SK-N-MC (cell line): ENCODE data around the gene SRGAP1.

Source experiments
- DNase-seq: peaks from one replicate; pipeline ENCODE4 v3.0.0-alpha.2; 2011; ENCODE audit warnings: low read depth, low spot score
- H3K27ac ChIP-seq: fragments of 200-600 bp; sonication (generic); 2 replicates; pipeline ENCODE4 v1.5.1; 2016; ENCODE audit warnings: mixed run types
- H3K36me3 ChIP-seq: fragments of 200-600 bp; sonication (generic); 2 replicates; pipeline ENCODE4 v1.6.1; 2017; ENCODE audit warnings: antibody characterized with exemption, low read length, mixed read lengths; ENCODE audit not compliant: insufficient read depth
- H3K4me3 ChIP-seq: fragments of 200-600 bp; sonication (generic); 2 replicates; pipeline ENCODE4 v1.5.1; 2016
- H3K9ac ChIP-seq: fragments of 200-600 bp; sonication (generic); 2 replicates; pipeline ENCODE4 v1.8.0; 2017; ENCODE audit warnings: mixed run types, mixed read lengths; ENCODE audit not compliant: insufficient read length
- H3K9me3 ChIP-seq: fragments of 200-600 bp; sonication (generic); 2 replicates; pipeline ENCODE4 v1.6.1; 2017; ENCODE audit warnings: low read depth, mild to moderate bottlenecking, antibody characterized with exemption, low read length, moderate library complexity, mixed read lengths
- EZH2 ChIP-seq: fragments of 200-600 bp; sonication (generic); IDR thresholded peaks from one replicate; pipeline ENCODE4 v1.6.1; 2017; ENCODE audit warnings: antibody characterized with exemption
- FOXP2 ChIP-seq: optimal IDR thresholded peaks from 2 replicates; pipeline ENCODE3; 2011; ENCODE audit warnings: mild to moderate bottlenecking, moderate library complexity; ENCODE audit not compliant: insufficient read depth; ENCODE audit errors: extremely low read length, control extremely low read depth
- POLR2AphosphoS5 ChIP-seq: IDR thresholded peaks from 2 replicates; pipeline ENCODE4 v1.6.1; 2012; ENCODE audit warnings: mild to moderate bottlenecking, low read depth, low read length, borderline replicate concordance

SRGAP1 gene

DNA sequence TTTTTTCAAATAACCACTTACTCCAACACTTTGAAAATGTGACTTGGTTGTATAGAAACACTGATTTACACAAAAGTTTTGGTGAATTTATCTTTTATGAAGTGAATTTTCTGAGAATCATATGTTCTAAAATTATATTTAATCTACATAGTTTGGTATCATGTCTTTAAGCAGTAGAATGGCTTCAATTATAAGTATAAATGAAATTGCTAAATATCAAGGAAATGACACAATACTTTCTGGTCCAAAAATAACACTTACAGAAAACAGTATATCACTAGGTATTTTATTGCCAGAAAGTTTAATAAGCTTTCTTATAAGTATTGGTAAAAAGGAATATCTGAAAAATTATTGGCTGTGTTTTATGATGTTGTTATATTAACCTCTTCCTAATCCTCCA, 90.9 kb downstream of the SRGAP1 start:
- TF ChIP-seq EZH2 (no peak), POLR2AphosphoS5 (no peak), FOXP2 (no peak)
- Histone ChIP-seq H3K9ac (no peak overlapping the region), H3K9me3 (no peaks in the 10 kb centered on the region)

DNA sequence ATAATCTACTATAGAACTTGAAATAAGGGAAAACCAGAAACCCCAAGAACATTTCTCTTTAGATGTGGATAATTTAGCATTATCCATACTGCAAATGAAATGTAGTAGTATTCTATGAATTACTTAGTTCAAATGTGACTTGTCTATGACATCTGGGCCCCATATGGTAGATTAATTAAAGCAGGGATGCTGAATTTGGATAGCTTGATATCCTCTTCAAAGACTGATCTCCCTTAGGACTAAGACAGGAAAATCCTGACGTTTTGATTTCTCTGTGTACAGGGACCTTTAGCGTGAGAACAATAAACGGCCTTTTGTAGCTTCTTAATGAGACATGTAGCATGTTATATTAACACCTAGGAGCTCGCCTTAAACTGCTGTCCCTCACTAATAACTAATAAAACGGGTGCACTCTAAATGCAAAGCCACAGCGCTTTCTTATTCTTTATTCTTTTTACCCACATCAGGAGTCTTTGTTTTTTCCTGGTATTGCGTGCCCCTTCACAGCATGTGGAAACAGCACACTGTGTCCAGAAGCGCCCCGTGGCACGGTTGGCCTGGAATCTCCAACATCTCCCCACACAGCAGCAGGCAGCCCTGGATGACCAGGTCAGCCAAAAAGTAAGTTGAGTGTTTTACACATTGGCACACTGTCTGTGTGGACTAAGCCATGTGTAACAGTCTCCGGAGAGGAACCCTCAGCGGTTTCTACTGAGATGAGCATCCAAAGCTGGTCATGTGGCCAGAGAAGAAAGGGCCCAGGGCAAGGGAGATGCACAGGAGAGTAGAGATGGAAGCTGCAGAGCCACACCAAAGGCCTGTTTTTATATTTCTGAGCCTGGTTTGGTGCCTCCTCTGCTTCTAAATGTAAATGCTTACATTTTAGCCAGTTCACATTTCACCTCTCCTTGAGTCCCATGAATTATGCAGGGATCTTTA, 93.1 kb downstream of the SRGAP1 start:
- no peak overlapping the region for H3K9ac ChIP-seq
- no peak overlapping the region for H3K27ac ChIP-seq
- H3K36me3 ChIP-seq: no peaks in the 10 kb centered on the region
- H3K4me3 ChIP-seq: no peak overlapping the region
- TF ChIP-seq EZH2 (no peak), FOXP2 (no peak), POLR2AphosphoS5 (no peak)
- DNase-seq: no peak
- H3K9me3 ChIP-seq: no peaks in the 10 kb centered on the region

More for the DNA sequence above, 90.9 kb downstream of the SRGAP1 start:
- Histone ChIP-seq H3K36me3 (no peaks in the 10 kb centered on the region), H3K4me3 (no peak overlapping the region), H3K27ac (no peak overlapping the region)
- DNase-seq: no peak

DNA sequence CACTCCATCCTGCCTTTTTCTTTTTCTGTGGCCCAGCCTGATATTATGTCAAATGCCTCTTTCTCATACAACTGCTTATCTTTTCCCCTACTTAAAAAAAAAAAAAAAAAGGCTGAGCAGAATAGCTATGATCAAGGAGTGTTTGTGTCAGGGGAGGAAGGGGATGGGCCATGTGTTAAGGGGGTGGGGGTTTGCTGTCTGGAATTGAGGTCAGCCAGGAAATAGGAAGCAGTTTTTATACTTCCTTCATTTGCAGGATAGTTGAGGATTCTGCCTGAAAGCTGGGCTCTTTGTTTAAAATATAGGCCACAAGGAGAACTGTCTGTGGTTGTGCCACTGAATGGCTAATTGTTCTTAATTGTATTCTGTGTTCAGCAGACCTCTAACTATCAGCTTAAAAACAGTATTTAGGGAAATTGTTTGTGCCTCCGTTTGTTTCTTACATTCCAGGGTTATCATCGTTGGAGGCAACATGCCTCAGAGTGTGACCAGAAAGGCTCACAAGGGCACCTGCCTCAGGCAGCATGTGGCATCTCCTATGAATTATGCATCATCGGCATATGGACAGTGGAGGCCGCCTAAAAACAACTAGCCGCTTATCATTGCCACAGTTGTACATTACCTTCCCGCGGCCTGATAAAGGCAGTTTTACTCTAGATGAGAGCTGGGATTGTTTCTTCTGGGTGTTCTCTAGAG, 96.0 kb downstream of the SRGAP1 start:
- no peak overlapping the region for H3K4me3 ChIP-seq
- H3K36me3 ChIP-seq: no peaks in the 10 kb centered on the region
- TF ChIP-seq POLR2AphosphoS5: no peak
- no peak for TF ChIP-seq EZH2
- no peak for TF ChIP-seq FOXP2
- H3K9ac ChIP-seq: no peak overlapping the region
- H3K9me3 ChIP-seq: no peaks in the 10 kb centered on the region
- peak overlapping the region; percentile 2; the same call in 1 of the 2 replicates for H3K27ac ChIP-seq
- DNase-seq: no peak

DNA sequence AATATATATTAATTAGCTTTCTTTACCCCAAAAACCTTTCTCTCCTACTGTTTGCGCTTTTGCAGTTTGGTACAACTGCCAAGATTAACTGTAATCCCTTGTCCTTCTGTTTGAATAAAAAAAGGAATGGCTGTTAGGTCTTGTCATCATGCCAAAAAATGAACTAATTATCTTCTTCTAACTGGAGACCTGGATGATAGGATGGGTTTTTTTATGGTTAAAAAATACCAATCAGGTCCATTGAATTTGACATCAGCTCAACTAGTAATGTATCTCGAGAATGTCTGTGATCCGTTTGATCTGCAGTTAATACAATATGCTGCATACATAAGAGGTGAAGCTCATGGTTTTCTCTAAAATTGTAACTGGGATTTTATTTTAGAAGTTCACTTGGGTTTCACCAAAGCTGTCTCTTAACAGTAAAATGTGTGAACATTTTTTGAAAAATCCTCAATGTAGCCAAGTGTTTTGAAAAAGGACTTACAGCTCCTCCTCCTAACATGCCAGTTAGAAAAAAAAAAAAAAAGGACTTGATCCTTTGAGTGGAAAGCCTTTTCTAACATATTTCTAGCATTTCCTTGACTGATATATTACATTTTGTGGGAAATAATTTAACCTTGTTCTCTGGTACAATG, 96.8 kb downstream of the SRGAP1 start:
- TF ChIP-seq POLR2AphosphoS5 (no peak), EZH2 (no peak), FOXP2 (no peak)
- peak overlapping the region; percentile 18; the same call in 1 of the 2 replicates for H3K27ac ChIP-seq
- no peaks in the 10 kb centered on the region for H3K9me3 ChIP-seq
- H3K9ac ChIP-seq: no peak overlapping the region
- no peak overlapping the region for H3K4me3 ChIP-seq
- DNase-seq: no peak
- no peaks in the 10 kb centered on the region for H3K36me3 ChIP-seq

DNA sequence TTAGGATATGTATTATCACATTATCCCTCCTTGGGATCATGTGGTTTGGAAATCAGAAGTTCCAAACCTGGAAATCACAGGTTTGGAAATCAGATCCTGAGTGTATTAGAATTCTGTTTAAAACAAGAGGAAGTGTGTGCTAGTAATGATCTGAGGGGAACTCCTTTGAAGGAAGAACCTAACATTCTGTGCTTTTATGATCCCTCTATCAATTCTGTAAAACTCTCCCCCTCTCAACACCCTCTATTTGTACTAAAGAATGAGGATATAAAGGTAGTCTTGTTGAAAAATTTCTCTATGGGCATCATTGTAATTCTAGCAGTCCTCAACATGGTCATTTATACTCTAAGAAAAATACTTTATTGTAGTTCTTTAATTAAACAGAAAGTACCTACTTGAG, 97.4 kb downstream of the SRGAP1 start:
- Histone ChIP-seq H3K9me3 (no peaks in the 10 kb centered on the region), H3K36me3 (no peaks in the 10 kb centered on the region), H3K4me3 (no peak overlapping the region), H3K9ac (no peak overlapping the region), H3K27ac (no peak overlapping the region)
- no peak for TF ChIP-seq POLR2AphosphoS5
- no peak for TF ChIP-seq EZH2
- TF ChIP-seq FOXP2: no peak
- no peak for DNase-seq

DNA sequence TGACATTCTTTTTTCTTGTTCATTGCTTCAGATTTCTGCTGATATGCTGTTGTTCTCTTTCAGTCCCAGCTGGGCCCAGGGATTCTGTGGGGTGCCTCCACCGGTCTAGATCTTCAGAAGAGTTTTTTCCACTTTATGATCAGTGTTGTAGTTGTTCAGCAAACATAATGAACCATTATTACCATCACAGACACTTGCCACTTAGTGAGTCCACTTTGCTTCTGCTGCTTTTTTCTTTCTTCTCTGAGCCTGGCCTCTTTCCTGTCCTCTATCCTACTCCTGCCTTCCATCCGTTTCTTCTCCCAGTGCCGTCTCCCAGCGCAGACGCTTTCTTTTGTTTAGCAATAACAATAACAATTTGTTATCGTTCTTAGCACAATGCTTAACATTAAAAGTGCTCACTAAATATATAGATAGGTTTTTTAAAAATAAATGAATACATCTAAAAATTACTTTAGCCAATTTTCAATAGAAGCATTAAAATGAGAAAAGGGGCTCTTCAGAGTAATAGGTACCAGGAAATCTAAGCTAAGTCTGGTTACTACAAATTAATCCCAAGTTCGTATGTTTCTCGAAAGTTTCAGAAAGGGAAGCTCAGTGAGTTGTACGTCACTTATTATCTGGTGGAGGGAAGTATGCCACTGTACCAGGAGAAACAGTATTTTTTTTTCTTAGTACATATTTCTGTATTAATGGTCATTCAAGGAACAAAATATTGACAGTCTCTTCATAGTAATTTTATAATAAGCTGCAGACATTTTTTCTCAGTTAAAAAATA, 98.2 kb downstream of the SRGAP1 start:
- Histone ChIP-seq H3K36me3 (no peaks in the 10 kb centered on the region), H3K27ac (no peak overlapping the region), H3K9me3 (no peaks in the 10 kb centered on the region), H3K9ac (no peak overlapping the region), H3K4me3 (no peak overlapping the region)
- DNase-seq: no peak
- TF ChIP-seq FOXP2: no peak
- TF ChIP-seq POLR2AphosphoS5: no peak
- TF ChIP-seq EZH2: no peak

DNA sequence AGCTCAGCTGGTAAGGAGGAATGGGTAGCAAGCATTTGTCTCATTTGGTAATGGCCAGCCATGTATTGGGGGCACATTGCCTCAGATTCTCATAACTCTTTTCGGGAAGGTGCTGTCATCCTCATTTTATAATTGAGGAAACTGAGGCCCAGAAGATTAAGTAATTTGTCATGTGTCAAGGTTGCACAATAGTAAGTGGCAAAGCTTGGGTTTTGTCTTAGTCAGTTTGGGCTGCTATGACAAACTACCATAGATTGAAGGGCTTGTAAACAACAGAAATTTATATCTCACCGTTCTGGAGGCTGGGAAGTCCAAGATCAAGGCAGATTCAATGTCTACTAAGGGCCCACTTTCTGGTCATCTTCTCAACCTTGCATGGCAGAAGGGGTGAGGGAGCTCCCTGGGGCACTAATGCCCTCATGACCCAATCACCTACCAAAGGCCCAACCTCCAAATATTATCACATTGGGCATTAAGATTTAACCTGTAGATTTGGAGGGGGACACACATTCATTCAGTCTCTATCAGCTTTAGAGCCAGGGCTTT, 99.6 kb downstream of the SRGAP1 start:
- TF ChIP-seq EZH2 (no peak), FOXP2 (no peak), POLR2AphosphoS5 (no peak)
- H3K27ac ChIP-seq: no peak overlapping the region
- no peak overlapping the region for H3K9ac ChIP-seq

DNA sequence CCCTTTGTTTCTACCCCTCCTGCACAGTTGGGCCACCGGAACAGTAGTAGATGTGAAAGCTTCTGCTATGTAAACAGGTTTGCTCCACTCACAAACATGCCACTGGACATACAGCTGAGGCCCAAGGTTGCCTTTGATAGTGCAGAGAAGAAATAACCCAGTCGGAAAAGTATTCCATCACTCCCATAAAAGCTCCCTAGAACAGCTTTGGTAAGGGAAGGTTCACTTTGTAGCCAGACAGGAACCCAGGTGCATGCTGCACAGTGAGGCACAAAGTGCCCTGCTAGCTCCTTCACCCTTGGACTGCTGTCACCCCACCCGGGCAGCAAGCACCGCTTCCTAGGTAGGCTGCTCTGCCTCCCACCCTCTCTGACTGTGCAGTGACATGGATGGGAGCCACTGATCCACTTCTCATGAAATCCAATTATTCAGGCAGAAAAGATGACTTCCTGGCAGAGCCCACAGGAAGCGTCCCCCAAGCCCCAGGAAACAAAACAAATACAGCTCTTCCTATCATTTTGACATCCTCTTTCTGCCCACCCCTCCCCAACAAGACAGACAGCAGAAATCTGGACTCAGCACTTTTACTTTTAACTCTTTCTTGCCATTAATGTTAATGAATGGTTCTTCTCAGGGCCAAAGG, 100.2 kb downstream of the SRGAP1 start:
- Histone ChIP-seq H3K9ac (no peak overlapping the region), H3K27ac (peak overlapping the region; percentile 42; the same call in 1 of the 2 replicates), H3K9me3 (no peaks in the 10 kb centered on the region), H3K4me3 (peak overlapping the region; percentile 14; the same call in 1 of the 2 replicates), H3K36me3 (no peaks in the 10 kb centered on the region)
- DNase-seq: peak; percentile 57
- TF ChIP-seq EZH2 (no peak), FOXP2 (peak; percentile 16), POLR2AphosphoS5 (peak; percentile 39; the same call in 1 of the 2 replicates)

More for the DNA sequence above, 99.6 kb downstream of the SRGAP1 start:
- no peaks in the 10 kb centered on the region for H3K9me3 ChIP-seq
- no peak overlapping the region for H3K4me3 ChIP-seq
- H3K36me3 ChIP-seq: no peaks in the 10 kb centered on the region
- DNase-seq: no peak
